Endodermal cell (in vitro differentiated cells): ENCODE results near the gene SEPTIN8. TPM values are rescaled to one million over a fixed set of nuclear protein-coding genes. Genes with fewer than 3 reads are reported as not detected.

ENCODE experiments used
- DNase-seq: peaks from one replicate; pipeline ENCODE4 v3.0.0-alpha.2; 2017
- H3K27ac ChIP-seq: 2 replicates; pipeline ENCODE4 v1.5.1; 2013; ENCODE audit warnings: mild to moderate bottlenecking, low read depth, low read length, moderate library complexity
- H3K27me3 ChIP-seq: 2 replicates; pipeline ENCODE4 v1.6.1; 2013; ENCODE audit warnings: mild to moderate bottlenecking, low read length, moderate library complexity; ENCODE audit not compliant: insufficient read depth, control insufficient read depth, poor library complexity, severe bottlenecking
- H3K36me3 ChIP-seq: 2 replicates; pipeline ENCODE4 v1.7.0; 2013; ENCODE audit warnings: mild to moderate bottlenecking, low read length, moderate library complexity; ENCODE audit not compliant: control insufficient read depth, insufficient read depth
- H3K4me1 ChIP-seq: one replicate; pipeline ENCODE4 v1.7.0; 2013; ENCODE audit warnings: low read length; ENCODE audit not compliant: control insufficient read depth, insufficient read depth
- H3K4me3 ChIP-seq: 2 replicates; pipeline ENCODE4 v1.5.1; 2013; ENCODE audit warnings: mild to moderate bottlenecking, low read length, moderate library complexity
- H3K9ac ChIP-seq: 2 replicates; pipeline ENCODE4 v1.6.1; 2013; ENCODE audit warnings: mild to moderate bottlenecking, low read length, moderate library complexity; ENCODE audit not compliant: poor library complexity, severe bottlenecking; ENCODE audit errors: extremely low read depth
- H3K9me3 ChIP-seq: 2 replicates; pipeline ENCODE4 v1.6.1; 2013; ENCODE audit warnings: mild to moderate bottlenecking, low read length, moderate library complexity; ENCODE audit not compliant: control insufficient read depth
- H3K27ac Mint-ChIP-seq: 2 replicates; pipeline ENCODE4 v1.8.0; 2020; ENCODE audit warnings: mixed read lengths
- H3K27me3 Mint-ChIP-seq: 2 replicates; pipeline ENCODE4 v1.8.0; 2021; ENCODE audit warnings: mild to moderate bottlenecking, mixed read lengths; ENCODE audit not compliant: insufficient read depth
- H3K36me3 Mint-ChIP-seq: 2 replicates; pipeline ENCODE4 v1.8.0; 2020; ENCODE audit warnings: low read depth, mixed read lengths
- H3K4me1 Mint-ChIP-seq: 2 replicates; pipeline ENCODE4 v1.8.0; 2020; ENCODE audit warnings: mixed read lengths
- H3K4me3 Mint-ChIP-seq: 2 replicates; pipeline ENCODE4 v1.8.0; 2020; ENCODE audit warnings: mild to moderate bottlenecking, moderate library complexity, mixed read lengths
- H3K9me3 Mint-ChIP-seq: 2 replicates; pipeline ENCODE4 v1.8.0; 2020; ENCODE audit warnings: mild to moderate bottlenecking, mixed read lengths
- CTCF ChIP-seq: fragments of 200-600 bp; sonication (generic); conservative IDR thresholded peaks from 2 replicates; pipeline ENCODE4 v1.5.0; 2021; ENCODE audit warnings: antibody characterized with exemption, mild to moderate bottlenecking
- WGBS, 2 experiments: methylation state at CpG; one replicate each; pipeline versions ENCODE4 v1.1.5 to v1.1.7; 2013; ENCODE audit warnings: missing lambda C conversion rate in 2 of 2, mixed read lengths in 1 of 2; ENCODE audit not compliant: insufficient coverage in 1 of 2, insufficient read length in 1 of 2; 5-methylcytosine and 5-hydroxymethylcytosine counted together
- total RNA-seq, 2 donors: library from RNA; stranded (reverse); fragmentation: NEBNext Ultra II Directional in 1 of 2; extraction: Animal tissue kit (Norgen Biotek cat#: 25700) in 1 of 2; gene quantifications; 2 replicates in 1 of 2; 3 replicates in 1 of 2; pipeline ENCODE4 v1.2.1, GENCODE V29; 2021

The SEPTIN8 gene
- total RNA-seq, 2 donors from 2014 or later, result 49.0 to 56.7 TPM

DNA sequence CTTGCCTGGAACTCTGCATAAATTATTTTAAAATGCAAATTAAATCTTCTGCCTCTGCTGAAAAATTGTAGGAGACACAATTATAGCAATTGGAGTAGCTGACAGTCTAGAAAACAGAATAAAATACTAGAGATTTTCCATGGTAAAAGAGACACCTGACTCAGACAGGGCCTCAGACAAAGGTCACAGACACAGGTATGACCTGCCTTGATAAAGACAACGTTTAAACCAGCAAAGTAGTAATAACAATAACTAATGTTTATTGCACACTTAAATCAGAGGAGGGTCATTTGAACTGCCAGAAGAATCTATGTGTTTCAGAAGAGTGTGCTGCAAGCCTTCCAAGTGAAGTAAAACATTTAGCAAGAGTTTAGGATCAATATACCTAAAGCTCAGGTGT, 40.0 kb upstream of the SEPTIN8 start:
- H3K4me3 Mint-ChIP-seq, result no peak overlapping the region

DNA sequence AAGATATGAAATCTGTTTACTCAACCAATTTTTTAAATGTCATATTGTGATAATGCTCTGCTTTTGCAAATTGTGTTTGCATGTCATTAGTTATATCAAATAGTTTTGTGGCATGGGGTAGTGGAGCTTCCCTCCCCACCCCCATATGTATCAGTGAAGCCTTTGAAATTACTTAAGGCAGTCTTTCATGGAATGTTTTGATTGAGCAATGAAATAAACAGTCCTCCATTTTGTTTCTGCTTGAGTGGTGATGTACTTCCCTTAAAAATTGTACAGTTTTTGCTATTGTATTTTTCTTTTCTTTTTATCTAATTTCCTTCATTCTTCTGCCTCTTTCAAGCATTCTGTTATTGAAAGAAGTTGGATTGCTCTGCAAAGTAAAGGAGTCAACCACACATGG, 39.5 kb upstream of the SEPTIN8 start:
- Histone ChIP-seq H3K9ac (no peak overlapping the region), H3K4me3 (no peak overlapping the region), H3K36me3 (no peaks in the 10 kb centered on the region), H3K27ac (no peak overlapping the region), H3K9me3 (no peaks in the 10 kb centered on the region), H3K4me1 (no peaks in the 10 kb centered on the region), H3K27me3 (peaks cover 52% of the 10 kb centered on the region)
- TF ChIP-seq CTCF, result no peak
- Mint-ChIP-seq H3K36me3 (no peaks in the 10 kb centered on the region), H3K4me1 (peaks cover 2% of the 10 kb centered on the region), H3K27ac (no peak overlapping the region), H3K27me3 (peaks cover 66% of the 10 kb centered on the region), H3K4me3 (no peak overlapping the region), H3K9me3 (peaks cover 5% of the 10 kb centered on the region)
- no peak for DNase-seq

More for the DNA sequence above, 40.0 kb upstream of the SEPTIN8 start:
- Histone ChIP-seq H3K4me1 (no peaks in the 10 kb centered on the region), H3K9me3 (no peaks in the 10 kb centered on the region), H3K4me3 (no peak overlapping the region), H3K9ac (no peak overlapping the region), H3K27me3 (peaks cover 47% of the 10 kb centered on the region), H3K36me3 (no peaks in the 10 kb centered on the region), H3K27ac (no peak overlapping the region)
- 61% methylated on average over 1 of the region's 1 CpG; no CpG with 5 or more reads in 1 of the 2 experiments for WGBS, 2 experiments
- Mint-ChIP-seq H3K4me1 (peaks cover 2% of the 10 kb centered on the region), H3K9me3 (peaks cover 5% of the 10 kb centered on the region), H3K27ac (no peak overlapping the region), H3K27me3 (peaks cover 62% of the 10 kb centered on the region), H3K36me3 (no peaks in the 10 kb centered on the region)
- no peak for DNase-seq
- TF ChIP-seq CTCF, result no peak

DNA sequence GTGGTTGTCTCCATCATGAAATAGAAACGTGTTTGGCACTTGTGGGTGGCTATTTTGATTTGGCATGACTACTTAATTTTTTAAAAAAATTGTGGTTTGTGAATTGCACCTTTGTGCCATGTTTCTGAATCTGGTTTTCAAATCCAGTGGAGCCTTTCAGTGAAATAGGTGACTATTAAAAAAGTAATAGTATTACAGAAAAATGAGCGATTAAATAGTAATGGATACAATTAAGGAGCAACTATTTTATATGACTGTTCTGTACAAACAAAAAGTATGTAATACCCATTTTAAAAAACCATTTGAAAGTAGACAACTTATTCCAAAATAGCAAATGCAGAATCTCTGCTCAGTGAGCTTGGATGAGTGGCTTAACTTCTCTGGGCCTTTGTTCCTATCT, 39.0 kb upstream of the SEPTIN8 start:
- no peak overlapping the region for H3K9ac ChIP-seq
- Mint-ChIP-seq H3K9me3 (peaks cover 5% of the 10 kb centered on the region), H3K4me1 (peaks cover 2% of the 10 kb centered on the region), H3K4me3 (no peak overlapping the region), H3K36me3 (no peaks in the 10 kb centered on the region), H3K27ac (no peak overlapping the region), H3K27me3 (peaks cover 70% of the 10 kb centered on the region)
- DNase-seq, result no peak
- H3K9me3 ChIP-seq, result no peaks in the 10 kb centered on the region
- no peak overlapping the region for H3K27ac ChIP-seq
- TF ChIP-seq CTCF, result no peak
- H3K27me3 ChIP-seq, result peaks cover 56% of the 10 kb centered on the region
- no peaks in the 10 kb centered on the region for H3K4me1 ChIP-seq
- 94 to 100% methylated on average over 1 to 2 of the region's 2 CpGs for WGBS, 2 experiments
- no peaks in the 10 kb centered on the region for H3K36me3 ChIP-seq
- no peak overlapping the region for H3K4me3 ChIP-seq
